CD4-positive, alpha-beta T cell treated with Interleukin-12 subunit alpha and Interleukin-12 subunit beta, for 1 hour (primary cell): Measurements from ENCODE around the gene SPDYA.
"Not testable (repeated sequence)": the region's sequence is repeated elsewhere in the genome, so short reads cannot be mapped to it uniquely, and the experiment has no call there.

ENCODE experiments used
- DNase-seq: peaks from one replicate; pipeline ENCODE4 v3.0.0-alpha.2; 2020

SPDYA gene

DNA sequence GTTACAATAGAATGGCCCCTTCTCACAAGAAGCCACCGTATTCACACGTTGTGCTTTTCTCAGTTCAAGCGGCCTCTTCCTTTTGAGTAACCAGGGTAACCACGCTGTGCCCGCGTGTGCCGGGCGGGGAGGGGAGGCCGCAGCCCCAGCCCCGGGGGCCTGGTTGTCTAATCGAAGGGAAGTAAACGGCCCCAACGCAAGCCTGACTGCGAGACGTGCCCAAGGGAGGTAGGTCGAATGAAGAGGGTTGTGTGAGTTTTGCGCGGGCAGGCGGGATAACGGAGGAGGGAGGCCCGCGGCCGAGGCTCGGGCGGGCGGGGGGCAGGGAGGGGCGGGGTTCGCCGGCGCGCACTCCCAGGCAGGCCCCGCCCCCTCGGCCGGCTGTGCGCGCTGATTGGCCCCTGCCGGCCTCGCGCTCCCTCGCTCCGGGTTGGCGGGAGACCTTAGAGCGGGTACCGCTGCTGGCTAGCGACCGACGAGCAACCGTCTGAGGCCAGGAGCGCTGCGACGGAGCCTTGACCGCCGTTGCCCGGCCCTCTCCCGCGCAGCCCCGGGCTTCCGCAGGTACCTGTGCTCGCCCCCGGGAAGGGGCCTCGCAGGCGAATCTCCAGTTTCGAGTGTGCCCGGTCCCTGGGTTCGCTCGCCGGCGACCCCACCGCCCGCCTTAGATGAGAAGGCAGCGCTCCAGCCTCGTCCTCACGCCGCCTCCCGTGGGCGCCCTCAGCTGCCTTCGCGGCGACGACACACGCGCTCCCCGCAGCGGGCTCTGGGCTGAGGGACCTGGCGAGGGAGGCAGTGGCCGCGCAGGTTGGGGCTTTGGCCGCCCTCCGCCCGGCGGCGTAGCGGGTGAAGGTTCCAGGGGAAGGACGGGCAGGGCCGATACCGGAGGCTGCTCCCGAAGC is at the start of gene SPDYA:
SPDYA (plus strand) TSS at position 451 of the 902 bp plus-strand sequence. CDS start 5,181 bp downstream, outside the sequence.
- peak; percentile 85 for DNase-seq

GRCh38 chr2:28761420-28761819 is 49.2 kb upstream of the SPDYA start:
- DNase-seq = no peak

- no peak for DNase-seq
Measured at GRCh38 chr2:28764909-28765711, 45.5 kb upstream of the SPDYA start.

- no peak for DNase-seq
Measured at GRCh38 chr2:28766070-28766469, 44.6 kb upstream of the SPDYA start.

- no peak for DNase-seq
Measured at GRCh38 chr2:28767337-28767736, 43.3 kb upstream of the SPDYA start.

DNA sequence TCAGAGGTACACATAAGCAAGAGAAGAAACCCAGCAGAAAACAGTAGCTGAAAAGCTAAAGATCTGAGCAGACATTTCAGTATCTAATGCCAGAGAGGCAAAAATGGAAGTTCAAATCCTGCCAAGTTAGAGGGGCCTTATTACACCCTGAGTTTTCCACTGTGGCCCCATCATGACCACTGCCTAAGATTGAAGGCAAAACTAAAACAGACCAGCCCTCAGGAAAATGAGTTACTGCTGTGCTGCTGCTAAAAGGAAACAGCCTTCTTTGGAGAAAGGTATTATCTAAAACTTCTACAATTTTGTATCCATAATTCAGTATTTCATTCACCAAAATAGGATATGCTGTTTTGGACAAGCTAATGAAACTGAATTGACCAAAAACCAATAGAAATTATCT is 42.2 kb upstream of the SPDYA start:
- no peak for DNase-seq

DNA sequence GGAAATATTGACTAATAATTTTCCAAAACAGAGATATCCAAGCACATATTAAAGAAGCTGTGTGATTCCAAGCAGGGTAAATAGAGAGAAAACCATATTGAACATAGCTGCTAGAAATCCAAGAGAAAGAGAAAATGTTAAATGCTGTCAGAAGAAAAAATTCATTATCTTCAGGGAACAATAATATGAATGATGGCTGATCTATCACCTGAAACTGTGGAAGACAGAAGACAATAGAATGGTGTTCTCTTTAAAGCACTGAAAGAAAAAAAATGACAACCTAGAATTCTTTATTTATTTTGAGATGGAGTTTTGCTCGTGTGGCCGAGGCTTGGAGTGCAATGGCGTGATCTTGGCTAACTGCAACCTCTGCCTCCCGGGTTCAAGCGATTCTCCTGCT is 41.7 kb upstream of the SPDYA start:
- no peak for DNase-seq

- no peak for DNase-seq
Measured at GRCh38 chr2:28772351-28772750, 38.3 kb upstream of the SPDYA start.

DNA sequence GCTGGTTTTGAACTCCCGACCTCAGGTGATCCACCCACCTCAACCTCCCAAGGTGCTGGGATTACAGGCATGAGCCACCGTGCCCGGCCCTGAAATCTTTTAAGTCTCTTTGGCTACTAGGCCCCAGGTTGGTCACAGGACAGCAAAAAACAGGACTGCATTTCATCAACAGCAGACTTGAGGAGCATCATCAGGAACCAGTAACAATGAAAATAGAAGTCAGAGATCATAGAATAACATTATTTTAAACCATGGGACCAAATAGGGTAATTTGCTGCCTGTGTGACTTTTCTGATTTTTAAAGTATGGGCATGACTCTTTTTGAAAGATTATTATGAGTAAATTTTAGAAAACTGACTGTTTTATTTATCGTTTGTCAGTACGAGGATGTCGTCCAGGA is 34.2 kb upstream of the SPDYA start:
- no peak for DNase-seq

- no peak for DNase-seq
Measured at GRCh38 chr2:28778392-28778791, 32.2 kb upstream of the SPDYA start.

DNA sequence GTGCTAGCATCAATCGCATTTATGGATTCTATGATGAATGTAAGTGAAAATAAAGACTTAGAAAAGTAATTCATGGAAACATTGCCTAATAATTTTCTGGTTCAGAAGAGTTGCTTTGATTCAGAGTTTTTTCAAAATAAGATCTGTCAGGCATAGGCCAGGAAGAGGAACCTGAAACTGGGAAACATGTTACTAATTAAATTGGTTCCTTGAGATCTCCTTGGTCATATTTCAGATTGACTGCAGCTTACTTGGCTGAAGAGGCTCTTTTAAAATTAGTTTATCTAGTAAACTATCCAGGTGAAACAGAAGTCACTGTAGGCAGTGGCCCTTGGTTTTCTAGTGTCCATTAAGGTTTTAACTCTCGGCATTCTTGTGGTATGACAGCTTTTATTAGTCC is 31.6 kb upstream of the SPDYA start:
- DNase-seq = no peak

GRCh38 chr2:28780496-28780895 is 30.1 kb upstream of the SPDYA start:
- DNase-seq = no peak

DNA sequence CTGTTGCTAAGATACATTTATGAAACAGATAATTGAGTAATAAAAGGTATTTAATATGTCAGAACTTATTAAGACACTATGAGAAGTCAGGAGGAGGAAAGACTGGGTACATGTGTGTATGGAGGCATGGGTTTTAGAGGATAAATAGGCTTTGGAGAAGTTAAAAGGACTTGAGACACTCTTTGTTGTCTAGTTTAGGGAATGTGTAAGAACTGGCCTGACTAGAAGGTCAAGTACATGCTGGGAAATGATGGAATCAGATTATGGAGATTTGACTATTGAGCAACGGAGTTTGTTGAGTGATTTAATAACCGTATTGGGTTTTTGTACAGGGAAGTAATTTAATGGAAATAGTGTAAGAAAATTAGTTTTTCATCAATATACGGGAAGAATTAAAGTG is 28.2 kb upstream of the SPDYA start:
- DNase-seq = no peak

DNA sequence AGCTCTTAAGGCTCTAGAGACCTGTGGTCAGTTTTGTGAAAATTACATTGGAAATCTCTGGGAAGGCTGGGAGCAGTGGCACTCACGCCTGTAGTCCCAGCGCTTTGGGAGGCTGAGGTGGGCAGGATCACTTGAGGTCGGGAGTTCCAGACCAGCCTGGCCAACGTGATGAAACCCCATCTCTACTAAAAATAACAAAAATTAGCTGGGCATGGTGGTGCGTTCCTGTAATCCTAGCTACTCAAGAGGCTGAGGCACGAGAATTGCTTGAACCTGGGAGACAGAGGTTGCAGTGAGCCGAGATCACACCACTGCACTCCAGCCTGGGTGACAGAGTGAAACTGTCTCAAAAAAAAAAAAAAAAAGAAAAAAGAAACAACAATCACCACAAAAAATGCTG is 26.1 kb upstream of the SPDYA start:
- not testable (repeated sequence) for DNase-seq

- DNase-seq = no peak
Measured at GRCh38 chr2:28796620-28797019, 14.0 kb upstream of the SPDYA start.

DNA sequence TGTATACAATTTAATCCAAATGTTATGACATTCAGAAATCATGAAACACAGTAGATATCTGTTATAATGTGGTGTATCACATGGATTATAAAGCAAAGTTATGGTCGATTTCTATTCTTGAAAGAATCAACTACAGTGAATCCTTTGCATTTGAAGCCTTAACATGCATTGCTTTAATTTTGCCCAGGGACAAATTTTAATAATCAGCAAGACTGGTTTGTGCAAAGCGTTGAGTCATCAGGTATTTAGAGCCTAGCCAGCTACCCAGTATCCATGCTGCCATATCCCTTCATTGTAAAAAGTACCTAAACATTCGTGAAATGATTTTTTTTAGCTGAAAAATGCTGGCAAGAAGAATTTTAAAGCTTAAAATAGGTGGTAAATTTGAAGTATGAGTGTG is 8.9 kb upstream of the SPDYA start:
- no peak for DNase-seq

GRCh38 chr2:28802975-28803429 is 7.6 kb upstream of the SPDYA start:
- no peak for DNase-seq

DNA sequence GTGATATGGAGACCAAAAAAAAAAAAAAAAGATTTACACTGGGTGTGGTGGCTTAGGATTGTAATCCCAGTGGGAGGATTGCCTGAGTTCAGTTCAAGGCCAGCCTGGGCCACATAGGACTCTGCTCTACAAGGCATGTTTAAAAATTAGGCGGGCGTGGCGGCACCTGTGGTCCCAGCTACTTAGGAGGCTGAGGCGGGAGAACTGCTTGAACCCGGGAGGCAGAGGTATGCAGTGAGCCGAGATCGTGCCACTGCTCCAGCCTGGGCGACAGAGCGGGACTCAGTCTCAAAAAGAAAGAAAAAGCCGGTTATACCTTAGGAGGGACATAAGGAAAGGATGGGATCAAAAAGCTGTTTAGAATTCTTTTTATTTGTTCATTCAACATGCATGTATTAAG is 707 bp upstream of the SPDYA start:
- no peak for DNase-seq

GRCh38 chr2:28818053-28818452 is 7.4 kb downstream of the SPDYA start:
- no peak for DNase-seq

GRCh38 chr2:28821295-28821958 is 10.8 kb downstream of the SPDYA start:
- DNase-seq = peak; percentile 79

- DNase-seq = no peak
Measured at GRCh38 chr2:28822036-28822435, 11.4 kb downstream of the SPDYA start.

GRCh38 chr2:28824207-28824606 is 13.6 kb downstream of the SPDYA start:
- DNase-seq = no peak

GRCh38 chr2:28824870-28825269 is 14.2 kb downstream of the SPDYA start:
- DNase-seq = no peak
